AG04450 (cell line): ENCODE data around the gene TRIP13. TPM values are rescaled to one million over a fixed set of nuclear protein-coding genes. Genes with fewer than 3 reads are reported as not detected.

ENCODE experiments used
- CTCF ChIA-PET: fragments of 300-600, 350-600 bp; formaldehyde crosslinking; extraction: SDS; loops from one replicate; lab custom pipeline; 2022; ENCODE audit warnings: antibody characterized with exemption, inconsistent platforms; lab: Charles Lee
- POLR2A ChIA-PET: fragments of 350-600 bp; formaldehyde crosslinking; extraction: SDS; loops from one replicate; lab custom pipeline; 2021; ENCODE audit warnings: antibody characterized with exemption, inconsistent platforms; lab: Yijun Ruan, JAX
- DNase-seq: peaks from one replicate; pipeline ENCODE4 v3.0.0-alpha.2; 2011; ENCODE audit warnings: low read depth, low spot score
- H3K27ac ChIP-seq: one replicate; pipeline ENCODE4 v1.5.1; 2012; ENCODE audit warnings: low read depth, low read length, control low read depth
- H3K27me3 ChIP-seq: one replicate; pipeline ENCODE4 v1.6.0; 2012; ENCODE audit warnings: low read length; ENCODE audit not compliant: control insufficient read depth, insufficient read depth
- H3K4me3 ChIP-seq: 2 replicates; pipeline ENCODE4 v1.5.1; 2011; ENCODE audit warnings: mild to moderate bottlenecking, low read depth, low read length, control low read depth
- H3K9me3 ChIP-seq: 2 replicates; pipeline ENCODE4 v1.5.1; 2012; ENCODE audit warnings: low read length; ENCODE audit not compliant: control insufficient read depth, insufficient read depth
- polyA plus RNA-seq: library from polyadenylated mRNA; depleted of rRNA; stranded (reverse); fragments of >200 nt; gene quantifications from 2 replicates; pipeline ENCODE4 v1.2.3, GENCODE V29; 2011
- TF ChIP-seq, protein P1 (sequence below): IDR thresholded peaks from 2 replicates; pipeline ENCODE4 v1.5.1; 2011; ENCODE audit warnings: low read depth, low read length, control low read depth, inconsistent platforms

The TRIP13 gene
- polyA plus RNA-seq, 1 experiment = 13.8 TPM

DNA sequence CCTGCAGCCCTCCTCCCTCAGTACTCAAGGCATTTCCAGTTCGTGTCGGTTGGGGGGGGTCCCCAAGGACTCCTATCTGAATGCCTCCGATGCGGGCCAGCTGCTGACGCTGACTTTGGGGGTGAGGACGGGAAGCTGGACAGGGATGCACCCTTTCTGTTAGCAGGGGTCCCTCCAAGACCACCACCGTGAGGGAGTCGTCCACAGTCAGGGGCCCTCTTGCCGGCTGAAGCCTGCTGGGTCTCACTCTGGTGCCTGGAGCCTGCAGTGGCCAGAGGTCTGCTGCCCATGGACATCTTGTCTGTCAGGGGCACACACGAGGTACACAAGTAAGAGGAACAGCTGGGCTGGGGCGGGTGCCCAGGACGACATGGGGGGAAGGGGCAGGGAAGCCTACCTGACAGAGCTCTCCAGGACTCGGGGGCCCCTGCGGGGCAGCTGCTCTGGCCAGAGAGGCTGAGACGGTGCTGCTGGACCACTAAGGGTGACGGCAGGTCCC, 32.8 kb upstream of the TRIP13 start:
- ChIA-PET POLR2A (no interaction called here), CTCF (no interaction called here)
- Histone ChIP-seq H3K9me3 (no peaks in the 10 kb centered on the region; the same call in 1 of the 2 replicates), H3K4me3 (no peak overlapping the region), H3K27me3 (no peaks in the 10 kb centered on the region), H3K27ac (no peak overlapping the region)
- TF ChIP-seq, protein P1, sequence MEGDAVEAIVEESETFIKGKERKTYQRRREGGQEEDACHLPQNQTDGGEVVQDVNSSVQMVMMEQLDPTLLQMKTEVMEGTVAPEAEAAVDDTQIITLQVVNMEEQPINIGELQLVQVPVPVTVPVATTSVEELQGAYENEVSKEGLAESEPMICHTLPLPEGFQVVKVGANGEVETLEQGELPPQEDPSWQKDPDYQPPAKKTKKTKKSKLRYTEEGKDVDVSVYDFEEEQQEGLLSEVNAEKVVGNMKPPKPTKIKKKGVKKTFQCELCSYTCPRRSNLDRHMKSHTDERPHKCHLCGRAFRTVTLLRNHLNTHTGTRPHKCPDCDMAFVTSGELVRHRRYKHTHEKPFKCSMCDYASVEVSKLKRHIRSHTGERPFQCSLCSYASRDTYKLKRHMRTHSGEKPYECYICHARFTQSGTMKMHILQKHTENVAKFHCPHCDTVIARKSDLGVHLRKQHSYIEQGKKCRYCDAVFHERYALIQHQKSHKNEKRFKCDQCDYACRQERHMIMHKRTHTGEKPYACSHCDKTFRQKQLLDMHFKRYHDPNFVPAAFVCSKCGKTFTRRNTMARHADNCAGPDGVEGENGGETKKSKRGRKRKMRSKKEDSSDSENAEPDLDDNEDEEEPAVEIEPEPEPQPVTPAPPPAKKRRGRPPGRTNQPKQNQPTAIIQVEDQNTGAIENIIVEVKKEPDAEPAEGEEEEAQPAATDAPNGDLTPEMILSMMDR = no peak
- no peak for DNase-seq

DNA sequence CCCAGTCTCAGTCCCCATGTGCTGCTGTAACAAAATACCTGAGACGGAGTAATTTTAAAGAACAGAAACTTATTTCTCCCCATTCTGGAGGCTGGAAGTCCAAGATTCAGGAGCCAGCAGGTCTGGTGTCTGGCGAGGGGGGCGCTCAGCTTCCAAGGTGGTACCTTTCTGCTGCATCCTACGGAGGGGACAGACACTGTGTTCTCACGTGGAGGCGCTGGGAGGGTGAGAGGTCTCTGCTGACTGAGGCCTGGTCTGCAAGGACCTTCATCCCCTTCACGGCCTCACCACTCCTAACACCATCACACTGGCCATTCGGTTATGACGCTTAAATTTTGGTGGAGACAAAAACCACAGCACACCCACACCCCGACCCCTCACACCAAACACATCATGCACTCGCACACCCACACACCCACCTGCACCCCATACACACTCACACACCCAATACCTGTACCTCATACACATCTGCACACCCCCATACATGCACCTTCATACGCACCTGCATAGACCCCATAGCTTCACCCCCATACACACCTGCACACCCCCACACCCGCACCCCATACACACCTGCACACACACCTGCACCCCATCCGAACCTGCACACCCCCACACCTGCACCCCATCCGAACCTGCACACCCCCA, 32.1 kb upstream of the TRIP13 start:
- no peak overlapping the region for H3K4me3 ChIP-seq
- ChIA-PET CTCF (no interaction called here), POLR2A (no interaction called here)
- H3K27ac ChIP-seq = no peak overlapping the region
- TF ChIP-seq, protein P1 = no peak
- no peak for DNase-seq
- no peaks in the 10 kb centered on the region; the same call in 1 of the 2 replicates for H3K9me3 ChIP-seq
- no peaks in the 10 kb centered on the region for H3K27me3 ChIP-seq

DNA sequence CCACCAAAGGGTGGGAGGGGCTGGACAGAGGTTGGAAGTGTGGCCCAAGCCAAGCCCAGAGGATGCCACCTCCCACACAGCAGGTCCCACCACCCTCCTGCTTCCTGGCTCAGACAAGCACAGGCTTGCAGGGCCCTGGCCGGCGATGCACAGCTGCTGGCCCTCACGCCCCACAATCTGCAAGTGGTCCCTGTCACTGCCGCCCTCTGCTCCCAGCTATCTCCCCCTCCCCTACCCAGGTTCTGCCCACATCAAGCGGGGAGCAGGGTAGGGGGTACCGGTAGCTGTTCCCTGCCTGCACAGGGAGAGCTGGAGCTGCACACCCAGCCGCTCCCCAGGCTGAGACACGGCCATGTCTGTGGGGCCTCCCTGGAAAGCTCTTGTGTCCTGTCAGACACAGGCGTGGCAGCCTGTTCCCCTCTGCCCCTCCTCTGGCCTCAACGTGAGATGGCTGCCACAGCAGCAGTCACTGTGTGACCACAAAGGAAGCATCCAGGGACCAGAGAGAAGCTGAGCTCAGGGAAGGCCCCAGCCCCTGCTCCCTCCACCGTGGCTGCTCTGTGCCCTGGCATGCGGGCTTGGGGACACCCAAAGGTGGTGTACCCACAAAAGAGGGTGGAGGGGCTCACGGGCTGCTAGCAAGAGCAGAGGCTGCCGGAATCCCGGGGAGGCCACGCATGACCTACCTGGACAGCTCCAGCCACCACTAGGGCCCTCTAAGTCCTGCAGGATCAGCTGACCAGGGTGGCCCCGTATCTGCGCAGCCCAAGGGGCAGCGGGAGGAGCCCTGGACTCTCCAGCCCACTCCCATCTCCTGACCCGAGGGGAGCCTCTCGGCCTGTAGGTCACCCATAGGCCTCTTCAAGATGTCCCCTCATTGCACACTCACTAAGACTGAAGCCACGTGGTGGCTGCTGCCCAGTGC, 31.0 kb upstream of the TRIP13 start:
- TF ChIP-seq, protein P1 = no peak
- ChIA-PET POLR2A (no interaction called here), CTCF (interaction anchor here (1.0 kb wide), 1 partner anchor 40 kb away, joined by 3 read pairs; no protein-coding TSS in a partner anchor)
- Histone ChIP-seq H3K27me3 (no peaks in the 10 kb centered on the region), H3K4me3 (no peak overlapping the region), H3K9me3 (no peaks in the 10 kb centered on the region; the same call in 1 of the 2 replicates), H3K27ac (no peak overlapping the region)
- DNase-seq = no peak

DNA sequence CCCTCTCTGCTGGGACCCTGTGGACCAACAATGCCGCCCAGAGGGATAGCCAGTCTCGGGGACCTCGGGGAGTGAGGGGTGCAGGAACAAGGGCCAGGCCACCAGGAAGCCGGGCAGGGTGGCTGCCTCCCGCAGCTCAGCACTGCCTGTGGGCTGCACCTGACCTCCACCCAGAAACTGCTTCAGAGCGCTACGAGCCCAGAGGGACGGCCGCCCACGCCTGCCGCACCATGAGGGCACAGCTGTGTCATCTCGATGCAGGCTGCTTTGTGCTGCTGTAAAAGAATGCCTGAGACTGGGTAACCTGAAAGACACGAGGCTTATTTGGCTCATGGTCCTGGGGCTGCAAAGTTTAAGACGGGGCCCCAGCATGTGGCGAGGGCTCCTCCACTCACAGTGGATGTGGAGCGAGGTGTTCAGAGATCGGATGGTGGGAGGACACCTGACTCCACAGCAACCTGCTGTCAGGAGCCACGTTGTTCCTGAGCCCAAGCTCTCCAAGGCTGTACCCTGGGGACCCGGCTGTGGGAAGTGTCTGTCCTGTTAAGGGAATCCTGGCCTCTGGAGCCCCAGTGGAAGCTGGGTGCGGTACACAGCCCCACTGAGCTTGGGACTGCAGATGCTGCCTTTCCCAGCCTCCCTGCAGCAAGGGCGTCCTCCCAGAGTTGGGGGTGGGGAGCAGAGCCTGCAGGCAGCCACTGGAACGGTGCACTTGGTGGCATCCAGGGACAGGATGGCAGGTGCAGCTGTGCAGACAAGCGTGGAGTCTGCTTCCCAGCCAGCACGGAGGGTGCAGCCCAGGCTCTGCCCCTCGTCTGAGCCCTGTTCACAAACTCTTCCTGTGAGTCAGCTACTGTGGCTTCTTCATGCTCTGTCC, 30.1 kb upstream of the TRIP13 start:
- no peak overlapping the region for H3K27ac ChIP-seq
- ChIA-PET CTCF (interaction anchor here (0.8 to 1.0 kb wide), 2 partner anchors 39 to 191 kb away, joined by 3 read pairs; no protein-coding TSS in a partner anchor), POLR2A (no interaction called here)
- no peak overlapping the region for H3K4me3 ChIP-seq
- DNase-seq = no peak
- H3K27me3 ChIP-seq = no peaks in the 10 kb centered on the region
- TF ChIP-seq, protein P1 = no peak
- no peaks in the 10 kb centered on the region; the same call in 1 of the 2 replicates for H3K9me3 ChIP-seq
